ENCODE measurements around the gene ASB9. TPM values are rescaled to one million over a fixed set of nuclear protein-coding genes. Genes with fewer than 3 reads are reported as not detected.

Gene ASB9
- total RNA-seq, 4 donors from 2014 or later, result 1.2 to 4.4 (median 2.8) TPM; not detected in 1

DNA sequence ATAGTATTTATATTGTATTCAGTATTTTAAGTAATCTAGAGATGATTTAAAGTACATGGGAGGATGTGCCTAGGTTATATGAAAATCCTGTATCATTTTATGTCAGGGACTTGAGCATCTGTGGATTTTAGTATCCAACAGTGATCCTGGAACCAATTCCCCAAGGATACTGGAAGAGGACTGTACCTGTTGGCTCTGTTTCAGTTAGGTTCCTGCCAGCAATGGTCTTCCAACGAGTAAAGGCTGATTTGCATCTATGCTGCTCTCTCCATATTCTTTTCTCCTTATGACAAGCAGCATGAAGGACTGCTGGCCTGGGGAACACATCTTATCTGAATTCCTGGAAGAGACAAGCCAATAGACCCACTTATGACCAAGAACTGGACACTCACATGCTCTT is 34.9 kb downstream of the ASB9 start:
- no peaks in the 10 kb centered on the region for H3K27me3 ChIP-seq
- H3K4me3 ChIP-seq, result no peak overlapping the region
- WGBS, 2 donors (ENCODE audit: low coverage in 1 of 2), result 89% methylated on average over 1 of the region's 1 CpG; no CpG with 5 or more reads in 1 of the 2 donors
- no peak overlapping the region for H3K27ac ChIP-seq
- no peaks in the 10 kb centered on the region for H3K36me3 ChIP-seq
- TF ChIP-seq, protein P1, sequence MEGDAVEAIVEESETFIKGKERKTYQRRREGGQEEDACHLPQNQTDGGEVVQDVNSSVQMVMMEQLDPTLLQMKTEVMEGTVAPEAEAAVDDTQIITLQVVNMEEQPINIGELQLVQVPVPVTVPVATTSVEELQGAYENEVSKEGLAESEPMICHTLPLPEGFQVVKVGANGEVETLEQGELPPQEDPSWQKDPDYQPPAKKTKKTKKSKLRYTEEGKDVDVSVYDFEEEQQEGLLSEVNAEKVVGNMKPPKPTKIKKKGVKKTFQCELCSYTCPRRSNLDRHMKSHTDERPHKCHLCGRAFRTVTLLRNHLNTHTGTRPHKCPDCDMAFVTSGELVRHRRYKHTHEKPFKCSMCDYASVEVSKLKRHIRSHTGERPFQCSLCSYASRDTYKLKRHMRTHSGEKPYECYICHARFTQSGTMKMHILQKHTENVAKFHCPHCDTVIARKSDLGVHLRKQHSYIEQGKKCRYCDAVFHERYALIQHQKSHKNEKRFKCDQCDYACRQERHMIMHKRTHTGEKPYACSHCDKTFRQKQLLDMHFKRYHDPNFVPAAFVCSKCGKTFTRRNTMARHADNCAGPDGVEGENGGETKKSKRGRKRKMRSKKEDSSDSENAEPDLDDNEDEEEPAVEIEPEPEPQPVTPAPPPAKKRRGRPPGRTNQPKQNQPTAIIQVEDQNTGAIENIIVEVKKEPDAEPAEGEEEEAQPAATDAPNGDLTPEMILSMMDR (IDR thresholded peaks at IDR 0.05), result no peak
- TF ChIP-seq POLR2A (IDR thresholded peaks at IDR 0.05) (no peak), POLR2AphosphoS5 (IDR thresholded peaks at IDR 0.05) (no peak), EP300 (IDR thresholded peaks at IDR 0.05) (no peak)
- no peaks in the 10 kb centered on the region for H3K9me3 ChIP-seq
- ATAC-seq, result no peak
- H3K4me1 ChIP-seq, result no peaks in the 10 kb centered on the region

DNA sequence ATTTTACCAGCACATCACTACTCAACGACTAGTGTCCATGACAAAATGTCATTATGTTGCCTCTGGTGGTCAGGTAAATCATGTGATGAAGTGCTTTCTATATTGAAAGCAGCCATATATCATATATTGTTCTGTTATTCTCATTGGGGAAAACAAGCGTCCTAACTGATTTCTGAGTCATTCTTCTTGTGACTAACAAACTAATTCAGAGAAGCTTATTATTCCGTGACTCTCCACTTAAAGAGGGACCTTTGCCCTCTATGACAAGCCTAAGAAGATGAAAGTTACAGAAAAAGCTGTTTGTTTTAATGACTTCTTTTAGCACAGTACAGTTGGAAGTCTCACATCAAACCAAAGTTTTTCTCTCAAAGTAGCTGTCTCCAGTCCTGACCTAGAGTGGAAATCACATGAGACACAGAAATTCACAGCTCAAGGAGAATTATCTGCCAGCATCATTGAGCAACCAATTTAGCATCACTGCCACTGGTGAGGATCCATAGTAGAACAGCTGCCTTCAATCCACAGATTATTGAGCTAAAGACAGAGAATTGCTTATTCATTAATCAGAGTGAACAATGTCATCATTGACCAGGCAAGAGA is 36.4 kb downstream of the ASB9 start:
- TF ChIP-seq POLR2A (IDR thresholded peaks at IDR 0.05) (no peak), EP300 (IDR thresholded peaks at IDR 0.05) (no peak)
- TF ChIP-seq, protein P1 (IDR thresholded peaks at IDR 0.05), result no peak
- no peak for ATAC-seq
- Histone ChIP-seq H3K27ac (no peak overlapping the region), H3K27me3 (no peaks in the 10 kb centered on the region), H3K36me3 (no peaks in the 10 kb centered on the region), H3K4me1 (no peaks in the 10 kb centered on the region), H3K9me3 (no peaks in the 10 kb centered on the region), H3K4me3 (no peak overlapping the region)
- 37 to 50% methylated on average over 3 of the region's 3 CpGs for WGBS, 2 donors (ENCODE audit: low coverage in 1 of 2)

DNA sequence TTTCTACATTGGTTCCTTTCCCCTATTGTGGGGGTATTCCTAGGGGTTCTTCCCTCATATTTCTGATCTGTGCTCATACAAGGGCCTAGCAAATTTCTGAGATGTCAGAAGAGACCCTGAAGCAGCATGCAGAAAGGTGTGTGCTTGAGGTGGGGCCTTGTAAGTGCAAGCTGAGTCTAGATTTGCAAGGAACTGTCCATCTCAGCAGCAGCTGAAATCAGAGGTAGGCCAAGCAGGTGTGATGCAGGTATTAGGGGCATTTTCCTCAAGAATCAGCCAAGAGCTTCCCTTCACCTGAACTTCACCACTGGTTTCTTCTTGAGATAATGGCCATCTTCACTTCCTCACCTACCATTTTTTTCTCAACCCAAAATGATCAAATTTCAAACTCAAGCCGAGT is 45.1 kb downstream of the ASB9 start:
- Histone ChIP-seq H3K4me3 (no peak overlapping the region), H3K36me3 (no peaks in the 10 kb centered on the region), H3K4me1 (no peaks in the 10 kb centered on the region), H3K27me3 (no peaks in the 10 kb centered on the region), H3K27ac (no peak overlapping the region), H3K9me3 (no peaks in the 10 kb centered on the region)
- WGBS, 2 donors (ENCODE audit: low coverage in 1 of 2), result 0% methylated on average over 1 of the region's 1 CpG; no CpG with 5 or more reads in 1 of the 2 donors
- ATAC-seq, result no peak
- TF ChIP-seq POLR2AphosphoS5 (IDR thresholded peaks at IDR 0.05) (no peak), EP300 (IDR thresholded peaks at IDR 0.05) (no peak), POLR2A (IDR thresholded peaks at IDR 0.05) (no peak)
- TF ChIP-seq, protein P1 (IDR thresholded peaks at IDR 0.05), result no peak

DNA sequence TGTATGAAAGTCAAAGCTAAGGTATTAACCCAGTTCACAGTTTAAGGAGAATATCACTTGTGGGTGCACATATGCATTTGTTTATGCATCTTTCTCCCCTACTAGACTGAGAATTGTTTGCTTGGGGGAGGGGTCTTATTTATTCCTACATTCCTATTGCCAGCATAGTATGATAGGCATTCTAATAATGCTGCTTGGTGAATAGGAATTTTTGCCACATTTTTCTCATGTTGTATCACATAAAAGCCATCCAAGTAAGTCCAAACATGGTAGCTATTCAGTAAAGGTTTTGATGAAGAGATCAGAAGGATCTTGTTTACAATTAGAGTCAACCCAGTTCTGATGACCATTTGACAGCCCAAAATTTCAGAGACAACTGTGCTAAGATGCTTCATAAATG is 48.6 kb downstream of the ASB9 start:
- Histone ChIP-seq H3K4me1 (no peaks in the 10 kb centered on the region), H3K27ac (no peak overlapping the region), H3K36me3 (no peaks in the 10 kb centered on the region), H3K27me3 (no peaks in the 10 kb centered on the region), H3K4me3 (no peak overlapping the region), H3K9me3 (no peaks in the 10 kb centered on the region)
- TF ChIP-seq POLR2A (IDR thresholded peaks at IDR 0.05), result no peak
- TF ChIP-seq POLR2AphosphoS5 (IDR thresholded peaks at IDR 0.05), result no peak
- TF ChIP-seq, protein P1 (IDR thresholded peaks at IDR 0.05), result no peak
- no peak for TF ChIP-seq EP300 (IDR thresholded peaks at IDR 0.05)
- ATAC-seq, result no peak

DNA sequence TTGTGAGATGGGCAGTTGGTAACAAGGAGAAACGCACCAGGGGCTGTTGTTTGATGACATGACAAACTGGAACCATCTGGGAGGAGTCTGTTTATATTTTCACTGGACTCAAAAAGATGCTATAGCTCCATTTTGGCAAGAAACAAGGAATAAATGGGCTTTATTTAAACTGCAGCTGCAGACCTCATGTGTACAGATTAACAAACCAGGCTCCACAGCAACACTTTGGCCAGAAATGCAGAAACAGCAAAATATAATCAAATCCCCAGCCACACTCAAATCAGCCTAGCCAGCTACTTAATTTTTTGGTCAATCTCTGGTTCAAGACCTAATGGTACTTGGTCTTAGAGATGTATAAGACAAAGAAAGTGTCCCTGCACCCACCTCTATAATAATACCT is 52.7 kb downstream of the ASB9 start:
- no peaks in the 10 kb centered on the region for H3K27me3 ChIP-seq
- TF ChIP-seq EP300 (IDR thresholded peaks at IDR 0.05) (no peak), POLR2A (IDR thresholded peaks at IDR 0.05) (no peak), POLR2AphosphoS5 (IDR thresholded peaks at IDR 0.05) (no peak)
- TF ChIP-seq, protein P1 (IDR thresholded peaks at IDR 0.05), result no peak
- WGBS, 2 donors (ENCODE audit: low coverage in 1 of 2), result 50% methylated on average over 1 of the region's 1 CpG; no CpG with 5 or more reads in 1 of the 2 donors
- H3K4me3 ChIP-seq, result no peak overlapping the region
- ATAC-seq, result no peak
- no peaks in the 10 kb centered on the region for H3K9me3 ChIP-seq
- no peaks in the 10 kb centered on the region for H3K36me3 ChIP-seq
- no peaks in the 10 kb centered on the region for H3K4me1 ChIP-seq
- H3K27ac ChIP-seq, result no peak overlapping the region
